Kidney (tissue), 14 donors: Measurements from ENCODE around the gene EPOP. TPM values are rescaled to one million over a fixed set of nuclear protein-coding genes. Genes with fewer than 3 reads are reported as not detected.

ENCODE experiments used
- DNase-seq, 5 donors: peaks; one replicate each; pipeline ENCODE4 v3.0.0-alpha.2; 2013 to 2020
- FAIRE-seq: peaks from 2 replicates; lab custom pipeline; 2012; peaks lifted over from hg19 to GRCh38; lab: Jason Lieb, UNC
- H3K27ac ChIP-seq, 2 donors: one replicate each; pipeline ENCODE4 v1.7.0; 2013; ENCODE audit warnings: low read depth in 2 of 2, low read length in 2 of 2, inconsistent platforms in 1 of 2
- H3K27me3 ChIP-seq: one replicate; pipeline ENCODE4 v1.7.1; 2013; ENCODE audit warnings: low read length, inconsistent platforms; ENCODE audit not compliant: control insufficient read depth, insufficient read depth
- H3K36me3 ChIP-seq, 3 donors: one replicate each; pipeline versions ENCODE4 v1.7.0 to v1.7.1; 2013; ENCODE audit warnings: low read length in 3 of 3, control low read depth in 1 of 3, inconsistent platforms in 1 of 3; ENCODE audit not compliant: insufficient read depth in 3 of 3, control insufficient read depth in 2 of 3
- H3K4me1 ChIP-seq, 3 donors: one replicate each; pipeline versions ENCODE4 v1.7.0 to v1.7.1; 2013; ENCODE audit warnings: low read length in 3 of 3, inconsistent platforms in 1 of 3, low read depth in 1 of 3; ENCODE audit not compliant: control insufficient read depth in 2 of 3, insufficient read depth in 2 of 3
- H3K4me3 ChIP-seq, 3 donors: one replicate each; pipeline versions ENCODE4 v1.7.0 to v1.8.1; 2013; ENCODE audit warnings: low read length in 3 of 3, control low read depth in 1 of 3, inconsistent platforms in 1 of 3
- H3K9ac ChIP-seq, 3 donors: one replicate each; pipeline versions ENCODE4 v1.7.0 to v1.7.1; 2013; ENCODE audit warnings: low read length in 3 of 3, control low read depth in 1 of 3, inconsistent platforms in 1 of 3
- H3K9me3 ChIP-seq, 3 donors: one replicate each; pipeline versions ENCODE4 v1.7.0 to v1.7.1; 2013; ENCODE audit warnings: low read length in 3 of 3, control low read depth in 1 of 3, inconsistent platforms in 1 of 3; ENCODE audit not compliant: control insufficient read depth in 2 of 3, insufficient read depth in 1 of 3
- intact Hi-C: fragments of 100-400 bp; cut with DNase I; formaldehyde crosslinking; loops from one replicate; pipeline ENCODE4 v1.11.1; 2022
- polyA plus RNA-seq: library from polyadenylated mRNA; stranded (reverse); fragments of 350-450 nt; fragmentation: Illumina TruSeq; extraction: RNeasy Lipid Tissue Mini Kit (QIAGEN cat#74804); gene quantifications from one replicate; pipeline ENCODE4 v1.2.3, GENCODE V29; 2014; ENCODE audit warnings: low read depth, low replicate concordance; ENCODE audit not compliant: insufficient read depth
- total RNA-seq: library from RNA; stranded (reverse); fragmentation: NEBNext Ultra II Directional; extraction: Animal tissue kit (Norgen Biotek cat#: 25700); gene quantifications from one replicate; pipeline ENCODE4 v1.2.1, GENCODE V29; 2021
- TF ChIP-seq, protein P1 (sequence below): IDR thresholded peaks from 3 replicates; pipeline ENCODE4 v1.5.1; 2012; ENCODE audit warnings: mild to moderate bottlenecking, moderate library complexity, borderline replicate concordance; ENCODE audit not compliant: insufficient read depth; ENCODE audit errors: extremely low read depth
- donor health status: control.
- donor health status: control.
- donor health status: control.
- donor health status: control.
- donor health status: control.
- donor health status: DM: yes; HTN: yes; CAD: no.
- donor health status: Normal renal cell carcinoma (clear cell type).

EPOP gene
- total and polyA plus RNA-seq, 2 donors from 2014 or later = 0.49 to 1.3 TPM

DNA sequence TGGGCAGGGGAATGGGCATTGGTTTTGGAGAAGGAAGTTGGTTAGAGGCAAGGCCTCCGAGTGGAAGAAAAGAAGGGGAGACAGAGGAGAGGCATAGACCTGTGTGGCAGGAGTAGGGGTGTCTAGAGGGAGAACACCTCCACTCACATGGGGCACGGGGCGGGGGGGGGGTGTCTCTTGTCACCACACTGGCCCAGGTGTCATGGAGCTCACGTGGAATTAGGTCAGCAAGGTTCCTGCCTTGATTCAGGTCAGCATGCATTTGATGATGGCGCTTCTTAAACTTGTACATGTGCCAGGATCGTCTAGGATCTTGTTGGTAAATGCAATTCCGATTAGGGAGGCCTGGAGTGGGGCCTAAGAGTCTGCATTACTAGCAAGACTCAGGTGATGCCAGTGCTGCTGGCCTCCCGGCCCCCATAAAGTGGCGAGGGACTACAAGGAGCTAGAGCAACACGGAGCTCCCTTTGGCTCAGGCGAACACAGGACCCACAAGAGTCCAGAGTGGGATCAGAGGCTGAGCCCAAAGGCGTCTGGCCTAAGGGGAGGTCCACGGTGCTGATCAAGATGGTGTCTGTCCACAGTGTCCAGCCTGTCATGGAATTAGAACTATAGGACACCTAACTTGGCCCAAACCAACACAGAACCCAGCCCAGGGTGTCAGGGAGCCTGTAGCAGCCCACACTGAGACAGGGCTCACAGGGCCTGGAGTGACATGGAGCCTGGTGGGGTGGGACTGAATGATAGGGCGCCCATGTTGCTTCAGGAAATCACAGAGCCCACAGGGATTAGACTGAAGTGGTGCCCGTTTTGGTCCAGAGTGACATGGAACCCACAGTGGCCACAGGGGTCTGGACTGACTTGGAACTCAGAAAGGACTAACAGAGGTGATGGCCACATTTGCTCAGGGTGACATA, 16.7 kb downstream of the EPOP start:
- no peak overlapping the region for H3K4me3 ChIP-seq
- H3K27me3 ChIP-seq = no peaks in the 10 kb centered on the region
- no peak for DNase-seq
- no peak overlapping the region for H3K27ac ChIP-seq
- intact Hi-C loops = no loop called here
- H3K9ac ChIP-seq = no peak overlapping the region
- no peaks in the 10 kb centered on the region for H3K9me3 ChIP-seq
- TF ChIP-seq, protein P1, sequence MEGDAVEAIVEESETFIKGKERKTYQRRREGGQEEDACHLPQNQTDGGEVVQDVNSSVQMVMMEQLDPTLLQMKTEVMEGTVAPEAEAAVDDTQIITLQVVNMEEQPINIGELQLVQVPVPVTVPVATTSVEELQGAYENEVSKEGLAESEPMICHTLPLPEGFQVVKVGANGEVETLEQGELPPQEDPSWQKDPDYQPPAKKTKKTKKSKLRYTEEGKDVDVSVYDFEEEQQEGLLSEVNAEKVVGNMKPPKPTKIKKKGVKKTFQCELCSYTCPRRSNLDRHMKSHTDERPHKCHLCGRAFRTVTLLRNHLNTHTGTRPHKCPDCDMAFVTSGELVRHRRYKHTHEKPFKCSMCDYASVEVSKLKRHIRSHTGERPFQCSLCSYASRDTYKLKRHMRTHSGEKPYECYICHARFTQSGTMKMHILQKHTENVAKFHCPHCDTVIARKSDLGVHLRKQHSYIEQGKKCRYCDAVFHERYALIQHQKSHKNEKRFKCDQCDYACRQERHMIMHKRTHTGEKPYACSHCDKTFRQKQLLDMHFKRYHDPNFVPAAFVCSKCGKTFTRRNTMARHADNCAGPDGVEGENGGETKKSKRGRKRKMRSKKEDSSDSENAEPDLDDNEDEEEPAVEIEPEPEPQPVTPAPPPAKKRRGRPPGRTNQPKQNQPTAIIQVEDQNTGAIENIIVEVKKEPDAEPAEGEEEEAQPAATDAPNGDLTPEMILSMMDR = no peak
- H3K36me3 ChIP-seq = no peaks in the 10 kb centered on the region
- no peaks in the 10 kb centered on the region for H3K4me1 ChIP-seq
- FAIRE-seq = no peak

DNA sequence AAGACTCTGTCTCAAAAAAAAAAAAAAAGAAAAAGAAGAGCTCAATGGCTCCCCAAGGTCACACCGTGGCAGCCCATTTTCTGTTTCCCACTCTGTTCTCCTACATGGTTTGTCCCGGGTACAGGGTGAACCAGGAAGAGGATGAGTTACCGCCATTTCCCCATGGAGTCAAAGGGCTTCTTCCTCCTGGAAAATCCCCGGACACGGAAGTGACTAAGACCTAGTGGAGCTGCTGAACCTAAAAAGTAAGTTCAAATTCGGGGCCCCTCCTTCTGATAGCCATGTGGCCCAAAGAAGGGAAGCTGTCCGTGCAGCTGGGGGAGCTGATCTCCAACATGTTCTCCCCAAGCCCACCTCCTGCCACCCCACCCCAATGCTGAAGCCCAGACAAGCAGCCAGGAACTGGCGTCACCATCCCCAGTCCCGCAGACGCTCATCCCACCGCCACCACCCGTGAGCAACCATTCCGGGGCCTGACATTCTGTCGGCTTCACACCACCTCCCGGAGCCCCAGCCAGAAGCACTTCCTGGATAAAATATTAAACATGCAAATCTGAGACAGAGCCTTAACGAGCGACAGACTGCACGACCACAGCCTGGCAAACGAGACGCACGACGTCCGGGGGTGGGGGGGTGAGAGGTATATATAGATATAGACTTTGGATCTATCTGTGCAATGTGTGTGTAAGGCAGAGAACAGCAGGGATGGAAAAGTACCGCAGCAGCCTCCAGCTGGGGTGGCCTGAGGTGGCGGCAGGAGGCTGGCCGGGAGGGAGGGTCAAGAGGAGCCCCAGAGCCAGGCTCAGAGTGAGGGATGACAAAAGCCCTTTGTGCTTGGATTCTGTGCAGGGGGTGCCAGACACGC, 17.6 kb downstream of the EPOP start:
- Histone ChIP-seq H3K4me3 (no peak overlapping the region), H3K4me1 (no peaks in the 10 kb centered on the region), H3K36me3 (no peaks in the 10 kb centered on the region), H3K27ac (no peak overlapping the region), H3K9me3 (no peaks in the 10 kb centered on the region), H3K9ac (no peak overlapping the region), H3K27me3 (no peaks in the 10 kb centered on the region)
- intact Hi-C loops = no loop called here
- DNase-seq (no peak), FAIRE-seq (no peak)
- TF ChIP-seq, protein P1 = no peak

DNA sequence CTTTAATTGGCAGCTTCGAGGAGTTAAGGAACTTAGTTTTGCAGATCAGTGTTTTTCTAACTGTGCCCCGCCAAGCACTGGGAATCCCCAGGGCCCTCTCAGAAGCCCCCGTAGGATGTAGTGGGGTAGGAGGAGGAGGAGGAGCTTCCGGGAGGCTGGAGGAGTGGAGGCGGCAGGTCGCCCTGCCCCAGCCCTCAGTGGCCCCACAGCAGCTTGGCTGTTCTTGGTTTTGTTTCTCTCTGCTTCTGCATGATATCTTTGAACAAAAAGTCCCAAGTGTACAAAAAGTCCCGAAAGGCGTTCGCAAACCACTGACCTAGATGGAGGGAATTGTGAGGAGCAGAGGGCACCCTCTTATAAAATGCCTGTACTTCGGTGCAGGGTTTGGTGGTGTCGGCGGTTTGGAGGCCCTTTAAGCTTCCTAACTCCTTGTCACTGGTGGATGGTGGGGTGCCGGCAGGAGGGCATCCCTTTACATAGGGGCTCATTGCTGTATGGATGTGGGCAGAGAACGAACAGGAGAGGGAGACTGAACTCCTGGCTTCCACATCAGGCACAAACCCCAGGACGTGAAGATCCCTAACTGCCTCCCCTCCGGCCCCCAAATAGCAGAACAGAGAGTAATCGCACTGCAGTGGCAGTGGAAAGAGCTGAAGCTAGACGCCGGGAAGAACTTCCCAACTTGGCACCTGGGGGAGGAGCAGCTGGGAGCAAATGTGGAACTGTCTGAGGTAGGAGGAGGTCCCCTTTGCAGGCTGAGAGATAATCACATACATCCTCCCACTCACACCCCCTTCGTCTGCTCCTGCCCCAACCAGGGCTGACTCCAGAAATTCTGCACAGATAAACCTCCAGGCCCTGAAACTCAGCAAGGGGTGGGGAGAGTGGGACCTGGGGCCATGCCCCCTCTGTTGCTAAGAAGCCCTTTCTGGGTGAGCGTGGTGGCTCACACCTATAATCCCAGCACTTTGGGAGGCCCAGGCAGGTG, 20.1 kb downstream of the EPOP start:
- H3K4me1 ChIP-seq = no peaks in the 10 kb centered on the region
- H3K27ac ChIP-seq = no peak overlapping the region
- DNase-seq (no peak), FAIRE-seq (no peak)
- H3K4me3 ChIP-seq = no peak overlapping the region
- H3K27me3 ChIP-seq = no peaks in the 10 kb centered on the region
- TF ChIP-seq, protein P1 = no peak
- no peaks in the 10 kb centered on the region for H3K9me3 ChIP-seq
- no peaks in the 10 kb centered on the region for H3K36me3 ChIP-seq
- intact Hi-C loops = no loop called here
- no peak overlapping the region for H3K9ac ChIP-seq
